ENCODE measurements around the gene CLEC12A. TPM values are rescaled to one million over a fixed set of nuclear protein-coding genes. Genes with fewer than 3 reads are reported as not detected.

Gene CLEC12A
- 10 to 100 TPM in 3 of 6 donors, 1 to 10 TPM in 3; 3.1 to 63.5 (median 9.2) TPM for total RNA-seq

DNA sequence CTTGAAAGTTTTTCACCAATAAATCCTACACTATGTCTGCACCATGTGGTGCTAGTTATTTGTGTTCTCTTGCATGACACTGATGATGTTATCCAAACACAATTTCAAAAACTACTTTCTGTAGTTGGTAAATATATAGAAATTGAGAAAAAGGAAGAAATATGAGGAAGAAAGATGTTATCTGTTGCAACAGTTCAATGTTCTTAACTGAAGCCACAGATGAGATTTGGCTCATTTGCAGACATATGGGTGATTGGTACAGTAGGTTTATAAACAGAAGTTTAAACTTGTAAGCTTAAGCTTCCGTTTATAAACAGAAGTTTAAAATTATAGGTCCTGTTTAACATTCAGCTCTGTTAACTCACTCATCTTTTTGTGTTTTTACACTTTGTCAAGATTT, at the start of gene CLEC12A:
TSS of gene CLEC12A (plus strand) at position 229 of the 400 bp plus-strand sequence. CDS start 188 bp downstream, outside the sequence.
- TF ChIP-seq, protein P1, sequence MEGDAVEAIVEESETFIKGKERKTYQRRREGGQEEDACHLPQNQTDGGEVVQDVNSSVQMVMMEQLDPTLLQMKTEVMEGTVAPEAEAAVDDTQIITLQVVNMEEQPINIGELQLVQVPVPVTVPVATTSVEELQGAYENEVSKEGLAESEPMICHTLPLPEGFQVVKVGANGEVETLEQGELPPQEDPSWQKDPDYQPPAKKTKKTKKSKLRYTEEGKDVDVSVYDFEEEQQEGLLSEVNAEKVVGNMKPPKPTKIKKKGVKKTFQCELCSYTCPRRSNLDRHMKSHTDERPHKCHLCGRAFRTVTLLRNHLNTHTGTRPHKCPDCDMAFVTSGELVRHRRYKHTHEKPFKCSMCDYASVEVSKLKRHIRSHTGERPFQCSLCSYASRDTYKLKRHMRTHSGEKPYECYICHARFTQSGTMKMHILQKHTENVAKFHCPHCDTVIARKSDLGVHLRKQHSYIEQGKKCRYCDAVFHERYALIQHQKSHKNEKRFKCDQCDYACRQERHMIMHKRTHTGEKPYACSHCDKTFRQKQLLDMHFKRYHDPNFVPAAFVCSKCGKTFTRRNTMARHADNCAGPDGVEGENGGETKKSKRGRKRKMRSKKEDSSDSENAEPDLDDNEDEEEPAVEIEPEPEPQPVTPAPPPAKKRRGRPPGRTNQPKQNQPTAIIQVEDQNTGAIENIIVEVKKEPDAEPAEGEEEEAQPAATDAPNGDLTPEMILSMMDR (IDR thresholded peaks at IDR 0.05): no peak
- no peak for TF ChIP-seq POLR2AphosphoS5 (IDR thresholded peaks at IDR 0.05)
- no peak for TF ChIP-seq POLR2A (IDR thresholded peaks at IDR 0.05)
- no peak for TF ChIP-seq EP300 (IDR thresholded peaks at IDR 0.05)
- Histone ChIP-seq H3K36me3 (no peaks in the 10 kb centered on the region), H3K4me1 (no peaks in the 10 kb centered on the region), H3K9me3 (no peaks in the 10 kb centered on the region), H3K4me3 (peak within 1 kb of the TSS in 2 of 4 donors; percentile 3 to 31), H3K27me3 (no peaks in the 10 kb centered on the region), H3K27ac (peak within 1 kb of the TSS in 1 of 4 donors; percentile 60)
- DNase-seq (no peak), ATAC-seq (ENCODE audit: low FRiP score in 2 of 2) (peak in 1 of 2 donors; percentile 58)
- WGBS, 2 donors: 39 to 59% methylated on average over 1 of the region's 1 CpG

- H3K9me3 ChIP-seq: no peaks in the 10 kb centered on the region
- H3K4me1 ChIP-seq: no peaks in the 10 kb centered on the region
- WGBS, 2 donors: 92 to 96% methylated on average over 1 of the region's 1 CpG
- TF ChIP-seq, protein P1 (IDR thresholded peaks at IDR 0.05): no peak
- TF ChIP-seq POLR2A (IDR thresholded peaks at IDR 0.05) (no peak), EP300 (IDR thresholded peaks at IDR 0.05) (no peak), POLR2AphosphoS5 (IDR thresholded peaks at IDR 0.05) (no peak)
- H3K36me3 ChIP-seq: no peaks in the 10 kb centered on the region
- no peak for ATAC-seq (ENCODE audit: low FRiP score in 2 of 2)
- DNase-seq: no peak
- H3K4me3 ChIP-seq: no peak overlapping the region
- no peaks in the 10 kb centered on the region for H3K27me3 ChIP-seq
- H3K27ac ChIP-seq: no peak overlapping the region
Observed at GRCh38 chr12:9922429-9922828, 48.8 kb upstream of the CLEC12A start.

GRCh38 chr12:9925705-9926393, 45.4 kb upstream of the CLEC12A start:
- no peaks in the 10 kb centered on the region for H3K9me3 ChIP-seq
- ATAC-seq (ENCODE audit: low FRiP score in 2 of 2) (peak in 1 of 2 donors; percentile 79), DNase-seq (no peak)
- no peak overlapping the region for H3K27ac ChIP-seq
- H3K4me1 ChIP-seq: no peaks in the 10 kb centered on the region
- peak overlapping the region in 2 of 4 donors; percentile 23 to 25 for H3K4me3 ChIP-seq
- no peaks in the 10 kb centered on the region for H3K27me3 ChIP-seq
- 13 to 14% methylated on average over 5 of the region's 5 CpGs for WGBS, 2 donors
- H3K36me3 ChIP-seq: no peaks in the 10 kb centered on the region
- TF ChIP-seq, protein P1 (IDR thresholded peaks at IDR 0.05): peak; percentile 23 to 58 (median 42)
- TF ChIP-seq EP300 (IDR thresholded peaks at IDR 0.05): no peak
- no peak for TF ChIP-seq POLR2A (IDR thresholded peaks at IDR 0.05)
- TF ChIP-seq POLR2AphosphoS5 (IDR thresholded peaks at IDR 0.05): no peak

DNA sequence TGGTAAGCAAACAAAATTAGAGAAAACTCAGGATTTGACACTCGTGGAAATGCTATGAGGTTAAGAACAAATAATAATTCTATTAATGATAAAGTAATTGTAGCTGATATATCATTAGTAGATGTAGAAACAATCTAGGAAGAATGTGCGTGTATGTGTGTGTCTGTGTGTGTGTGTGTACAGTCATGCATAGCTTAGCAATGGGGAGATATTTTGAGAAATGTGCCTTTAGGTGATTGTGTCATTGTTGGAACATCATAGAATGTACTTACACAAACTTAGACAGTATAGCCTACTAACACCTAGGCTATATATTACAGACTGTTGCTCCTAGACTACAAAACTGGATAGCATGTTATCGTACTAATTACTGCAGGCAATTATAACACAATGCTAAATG, 44.3 kb upstream of the CLEC12A start:
- Histone ChIP-seq H3K27me3 (no peaks in the 10 kb centered on the region), H3K4me1 (no peaks in the 10 kb centered on the region), H3K4me3 (no peak overlapping the region), H3K9me3 (no peaks in the 10 kb centered on the region), H3K27ac (no peak overlapping the region), H3K36me3 (no peaks in the 10 kb centered on the region)
- WGBS, 2 donors: 88 to 92% methylated on average over 3 of the region's 3 CpGs
- ATAC-seq (ENCODE audit: low FRiP score in 2 of 2): no peak
- no peak for DNase-seq
- no peak for TF ChIP-seq POLR2AphosphoS5 (IDR thresholded peaks at IDR 0.05)
- TF ChIP-seq, protein P1 (IDR thresholded peaks at IDR 0.05): no peak
- TF ChIP-seq POLR2A (IDR thresholded peaks at IDR 0.05): no peak

DNA sequence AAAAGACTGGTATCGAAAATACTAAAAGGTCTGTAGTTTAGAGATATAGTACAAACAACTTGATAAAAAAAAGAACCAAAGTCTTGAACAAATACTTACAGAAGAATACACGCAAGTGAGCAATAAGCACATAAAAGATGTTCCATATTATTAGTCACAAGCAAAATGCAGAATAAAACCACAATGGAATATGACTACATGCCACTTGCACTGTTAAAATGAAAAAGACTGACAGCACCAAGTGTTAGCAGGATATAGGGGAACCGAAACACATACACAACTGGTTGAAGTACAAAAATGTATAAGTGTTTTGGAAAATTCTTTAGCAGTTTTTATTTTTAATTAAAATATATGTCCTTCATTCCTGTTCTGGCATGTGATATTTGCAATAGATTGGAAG, 42.6 kb upstream of the CLEC12A start:
- Histone ChIP-seq H3K9me3 (no peaks in the 10 kb centered on the region), H3K36me3 (no peaks in the 10 kb centered on the region), H3K4me3 (no peak overlapping the region), H3K4me1 (no peaks in the 10 kb centered on the region), H3K27ac (no peak overlapping the region), H3K27me3 (no peaks in the 10 kb centered on the region)
- DNase-seq: no peak
- 81 to 89% methylated on average over 3 of the region's 3 CpGs for WGBS, 2 donors
- no peak for ATAC-seq (ENCODE audit: low FRiP score in 2 of 2)
- no peak for TF ChIP-seq EP300 (IDR thresholded peaks at IDR 0.05)
